Stimulated activated memory B cell treated with anti-CD40 and anti-IgM and Interleukin-4, amounts not matched to agents 10 μg/mL and 1 μg/mL and 100 μg/mL, for 72 hours (primary cell): Measurements from ENCODE around the gene CTBP2.

Experiments
- ATAC-seq: fragments of 150-1000 bp; cut with Tn5 transposase; 2 replicates; pipeline ENCODE4 v1.10.0; 2021
- H3K27ac Mint-ChIP-seq: one replicate; pipeline ENCODE4 v1.8.0; 2022; ENCODE audit warnings: mild to moderate bottlenecking, mixed read lengths
- H3K27me3 Mint-ChIP-seq: one replicate; pipeline ENCODE4 v1.8.0; 2022; ENCODE audit warnings: mixed read lengths
- H3K36me3 Mint-ChIP-seq: one replicate; pipeline ENCODE4 v1.8.0; 2022; ENCODE audit warnings: mixed read lengths
- H3K4me1 Mint-ChIP-seq: one replicate; pipeline ENCODE4 v1.8.0; 2022; ENCODE audit warnings: mixed read lengths
- H3K4me3 Mint-ChIP-seq: one replicate; pipeline ENCODE4 v1.8.0; 2022; ENCODE audit warnings: mild to moderate bottlenecking, moderate library complexity, mixed read lengths
- H3K9me3 Mint-ChIP-seq: one replicate; pipeline ENCODE4 v1.8.0; 2022; ENCODE audit warnings: mixed read lengths

Gene CTBP2

GRCh38 chr10:124987788-124988187 is 172.6 kb downstream of the CTBP2 start:
- no peak for ATAC-seq
- Mint-ChIP-seq H3K9me3 (no peaks in the 10 kb centered on the region), H3K36me3 (peaks cover 55% of the 10 kb centered on the region), H3K4me3 (no peak overlapping the region), H3K27me3 (no peaks in the 10 kb centered on the region), H3K27ac (no peak overlapping the region), H3K4me1 (peaks cover 8% of the 10 kb centered on the region)

DNA sequence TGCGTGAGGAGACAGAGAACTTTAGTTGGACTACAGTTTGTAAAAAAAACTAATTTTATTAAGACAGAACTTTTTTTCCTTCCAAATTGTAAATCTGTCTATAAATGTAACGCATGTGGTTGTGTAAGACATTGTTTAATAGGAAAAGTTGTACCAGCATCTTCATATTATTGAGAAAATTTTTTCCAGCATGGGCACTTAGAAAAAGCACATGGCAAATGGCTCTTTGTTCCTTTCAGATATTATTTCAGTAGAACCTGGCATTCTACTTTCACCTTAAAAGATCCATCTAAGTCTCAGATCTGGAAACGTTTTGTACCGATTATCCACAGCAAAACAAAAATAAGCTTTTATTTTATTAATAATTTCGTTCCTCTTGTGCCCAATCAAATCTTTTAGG is 175.2 kb downstream of the CTBP2 start:
- no peaks in the 10 kb centered on the region for H3K27me3 Mint-ChIP-seq
- no peak overlapping the region for H3K27ac Mint-ChIP-seq
- H3K4me3 Mint-ChIP-seq = no peak overlapping the region
- H3K9me3 Mint-ChIP-seq = no peaks in the 10 kb centered on the region
- H3K4me1 Mint-ChIP-seq = peaks cover 8% of the 10 kb centered on the region
- no peak for ATAC-seq
- H3K36me3 Mint-ChIP-seq = peaks cover 68% of the 10 kb centered on the region

- H3K9me3 Mint-ChIP-seq = no peaks in the 10 kb centered on the region
- H3K36me3 Mint-ChIP-seq = peaks cover 70% of the 10 kb centered on the region
- H3K4me3 Mint-ChIP-seq = no peak overlapping the region
- ATAC-seq = no peak
- H3K27ac Mint-ChIP-seq = no peak overlapping the region
- no peaks in the 10 kb centered on the region for H3K27me3 Mint-ChIP-seq
- peaks cover 5% of the 10 kb centered on the region for H3K4me1 Mint-ChIP-seq
Measured at GRCh38 chr10:124984376-124984775, 176.0 kb downstream of the CTBP2 start.

DNA sequence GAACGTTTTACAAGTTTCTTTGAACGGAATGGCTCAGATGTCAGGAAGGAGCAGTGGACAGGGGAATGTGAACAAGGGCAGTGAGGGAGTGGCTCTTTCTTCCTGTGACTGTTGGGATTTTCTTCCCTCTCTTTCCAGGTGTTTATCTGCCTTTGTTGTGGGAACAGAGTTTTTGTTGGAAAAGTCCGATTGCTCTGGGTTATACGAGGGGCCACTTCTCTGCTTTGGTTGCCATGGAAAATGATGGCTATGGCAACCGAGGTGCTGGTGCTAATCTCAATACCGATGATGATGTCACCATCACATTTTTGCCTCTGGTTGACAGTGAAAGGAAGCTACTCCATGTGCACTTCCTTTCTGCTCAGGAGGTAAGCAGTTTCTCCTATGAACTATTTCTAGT is 177.0 kb downstream of the CTBP2 start:
- Mint-ChIP-seq H3K4me1 (no peaks in the 10 kb centered on the region), H3K4me3 (no peak overlapping the region), H3K27me3 (no peaks in the 10 kb centered on the region), H3K36me3 (peaks cover 72% of the 10 kb centered on the region), H3K27ac (peak overlapping the region; percentile 2), H3K9me3 (no peaks in the 10 kb centered on the region)
- ATAC-seq = no peak

GRCh38 chr10:124978376-124978725 is 182.0 kb downstream of the CTBP2 start:
- peaks cover 63% of the 10 kb centered on the region for H3K36me3 Mint-ChIP-seq

GRCh38 chr10:124977648-124978375 is 182.6 kb downstream of the CTBP2 start:
- no peak overlapping the region for H3K4me3 Mint-ChIP-seq

More at GRCh38 chr10:124978376-124978725, 182.0 kb downstream of the CTBP2 start:
- ATAC-seq = no peak
- no peaks in the 10 kb centered on the region for H3K27me3 Mint-ChIP-seq
- H3K4me1 Mint-ChIP-seq = peaks cover 7% of the 10 kb centered on the region
- H3K27ac Mint-ChIP-seq = no peak overlapping the region
- no peak overlapping the region for H3K4me3 Mint-ChIP-seq
- no peaks in the 10 kb centered on the region for H3K9me3 Mint-ChIP-seq

GRCh38 chr10:124977161-124977560 is 183.2 kb downstream of the CTBP2 start:
- no peak for ATAC-seq
- Mint-ChIP-seq H3K27me3 (no peaks in the 10 kb centered on the region), H3K4me3 (no peak overlapping the region), H3K4me1 (peaks cover 7% of the 10 kb centered on the region), H3K27ac (no peak overlapping the region), H3K36me3 (peaks cover 55% of the 10 kb centered on the region), H3K9me3 (no peaks in the 10 kb centered on the region)

More at GRCh38 chr10:124977648-124978375, 182.6 kb downstream of the CTBP2 start:
- Mint-ChIP-seq H3K4me1 (peaks cover 7% of the 10 kb centered on the region), H3K27me3 (no peaks in the 10 kb centered on the region), H3K36me3 (peaks cover 57% of the 10 kb centered on the region), H3K27ac (no peak overlapping the region), H3K9me3 (no peaks in the 10 kb centered on the region)
- no peak for ATAC-seq

- no peak for ATAC-seq
- Mint-ChIP-seq H3K27ac (peak overlapping the region; percentile 6), H3K36me3 (peaks cover 46% of the 10 kb centered on the region), H3K9me3 (no peaks in the 10 kb centered on the region), H3K4me1 (peaks cover 7% of the 10 kb centered on the region), H3K27me3 (no peaks in the 10 kb centered on the region), H3K4me3 (no peak overlapping the region)
Measured at GRCh38 chr10:124975977-124976514, 184.3 kb downstream of the CTBP2 start.

- H3K9me3 Mint-ChIP-seq = no peaks in the 10 kb centered on the region
- no peak overlapping the region for H3K27ac Mint-ChIP-seq
- peaks cover 22% of the 10 kb centered on the region for H3K4me1 Mint-ChIP-seq
- H3K27me3 Mint-ChIP-seq = no peaks in the 10 kb centered on the region
- ATAC-seq = no peak
- no peak overlapping the region for H3K4me3 Mint-ChIP-seq
- H3K36me3 Mint-ChIP-seq = peaks cover 42% of the 10 kb centered on the region
Measured at GRCh38 chr10:124974131-124974530, 186.2 kb downstream of the CTBP2 start.

- H3K4me1 Mint-ChIP-seq = peaks cover 25% of the 10 kb centered on the region
- H3K36me3 Mint-ChIP-seq = peaks cover 46% of the 10 kb centered on the region
- no peak overlapping the region for H3K27ac Mint-ChIP-seq
- no peak for ATAC-seq
- no peaks in the 10 kb centered on the region for H3K9me3 Mint-ChIP-seq
- no peak overlapping the region for H3K4me3 Mint-ChIP-seq
- H3K27me3 Mint-ChIP-seq = no peaks in the 10 kb centered on the region
Measured at GRCh38 chr10:124972637-124973036, 187.7 kb downstream of the CTBP2 start.

- Mint-ChIP-seq H3K4me1 (peaks cover 32% of the 10 kb centered on the region), H3K4me3 (no peak overlapping the region), H3K36me3 (peaks cover 49% of the 10 kb centered on the region), H3K27me3 (no peaks in the 10 kb centered on the region), H3K9me3 (no peaks in the 10 kb centered on the region), H3K27ac (no peak overlapping the region)
- no peak for ATAC-seq
Measured at GRCh38 chr10:124971276-124971675, 189.1 kb downstream of the CTBP2 start.

DNA sequence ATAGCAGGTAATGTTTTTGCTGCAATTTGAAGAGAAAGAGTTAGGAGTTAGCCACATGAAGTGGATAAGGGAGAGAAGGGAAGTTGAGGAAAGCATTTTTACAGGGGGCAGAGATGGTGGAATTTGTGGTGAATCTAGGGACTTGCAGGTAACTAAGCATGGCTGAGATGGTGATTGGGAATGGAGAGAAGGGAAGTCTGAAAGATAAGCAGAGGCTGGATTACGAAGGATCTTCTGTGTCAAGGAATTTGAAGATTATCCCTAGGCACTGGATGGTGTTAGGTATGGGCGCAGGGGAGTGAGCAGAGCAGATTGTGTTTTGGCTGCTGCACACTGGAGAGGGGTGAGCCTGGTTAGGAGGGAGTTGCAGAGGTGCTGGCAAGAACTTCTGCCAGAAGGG is 193.1 kb downstream of the CTBP2 start:
- Mint-ChIP-seq H3K9me3 (no peaks in the 10 kb centered on the region), H3K36me3 (peaks cover 43% of the 10 kb centered on the region), H3K4me3 (no peak overlapping the region), H3K27ac (no peak overlapping the region), H3K4me1 (peaks cover 37% of the 10 kb centered on the region), H3K27me3 (no peaks in the 10 kb centered on the region)
- ATAC-seq = no peak

- H3K27me3 Mint-ChIP-seq = no peaks in the 10 kb centered on the region
- H3K4me3 Mint-ChIP-seq = no peak overlapping the region
- H3K4me1 Mint-ChIP-seq = peaks cover 37% of the 10 kb centered on the region
- no peaks in the 10 kb centered on the region for H3K9me3 Mint-ChIP-seq
- no peak overlapping the region for H3K27ac Mint-ChIP-seq
- ATAC-seq = no peak
- H3K36me3 Mint-ChIP-seq = peaks cover 43% of the 10 kb centered on the region
Measured at GRCh38 chr10:124966008-124966407, 194.4 kb downstream of the CTBP2 start.

DNA sequence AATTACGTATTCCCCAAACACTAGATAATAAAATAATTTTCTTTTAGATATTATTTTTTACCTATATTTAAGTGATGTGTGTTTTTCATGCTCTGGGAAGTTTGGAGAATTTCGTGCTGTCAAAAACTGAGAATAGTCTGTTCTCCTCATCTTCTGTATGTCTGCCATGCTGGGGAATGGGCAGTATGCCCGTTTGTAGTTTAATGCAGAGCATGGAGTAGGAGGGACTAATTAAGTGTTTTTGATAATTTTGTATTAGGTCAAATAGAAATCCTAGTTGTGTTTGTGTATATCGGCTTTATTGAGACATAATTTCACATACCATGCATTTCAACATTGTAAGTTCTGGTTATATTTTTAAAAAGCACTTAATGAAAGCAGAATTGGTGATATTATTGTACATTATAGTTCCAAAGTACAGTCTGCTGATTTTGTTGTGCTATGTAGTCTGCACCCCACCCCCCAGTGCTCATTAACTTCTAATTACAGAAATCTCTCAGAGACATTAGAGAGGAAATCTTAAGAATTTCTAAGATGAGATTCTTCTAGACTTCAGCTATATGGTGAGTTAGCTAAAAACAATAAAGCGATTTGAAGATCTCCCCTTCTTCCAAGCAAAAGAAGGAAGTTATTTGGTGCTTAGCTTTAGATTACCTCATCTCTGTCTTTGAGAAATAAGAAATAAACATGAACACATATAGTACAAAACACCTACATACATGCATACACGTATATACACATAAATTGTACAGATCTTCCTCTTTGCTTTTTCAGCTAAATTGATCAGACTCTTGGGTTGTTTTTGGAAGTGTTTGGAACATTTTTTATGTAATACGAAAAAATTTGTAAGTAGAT is 196.3 kb downstream of the CTBP2 start:
- Mint-ChIP-seq H3K27me3 (no peaks in the 10 kb centered on the region), H3K9me3 (no peaks in the 10 kb centered on the region), H3K36me3 (peaks cover 35% of the 10 kb centered on the region), H3K27ac (no peak overlapping the region), H3K4me3 (no peak overlapping the region), H3K4me1 (peaks cover 32% of the 10 kb centered on the region)
- no peak for ATAC-seq

DNA sequence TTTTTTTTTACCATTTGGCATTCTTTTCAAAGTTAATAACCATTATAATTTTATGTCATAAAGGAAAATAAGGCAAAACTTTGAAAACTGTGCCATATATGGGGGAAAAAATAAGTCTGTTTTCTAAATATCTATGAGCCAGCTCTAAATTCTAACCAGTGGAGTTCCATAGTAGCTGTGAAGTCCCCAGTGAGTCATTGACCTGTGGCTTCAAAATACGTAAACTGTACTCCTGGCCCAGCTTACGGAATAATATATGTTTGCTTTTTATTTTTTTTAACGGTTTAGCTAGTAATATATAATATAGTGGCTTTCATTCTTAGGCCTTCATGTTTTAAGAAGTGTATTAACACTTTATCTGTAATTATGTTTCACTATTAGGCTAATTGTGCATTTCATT is 197.9 kb downstream of the CTBP2 start:
- no peaks in the 10 kb centered on the region for H3K9me3 Mint-ChIP-seq
- H3K36me3 Mint-ChIP-seq = peaks cover 24% of the 10 kb centered on the region
- H3K27ac Mint-ChIP-seq = no peak overlapping the region
- no peak for ATAC-seq
- H3K4me1 Mint-ChIP-seq = peaks cover 36% of the 10 kb centered on the region
- H3K4me3 Mint-ChIP-seq = no peak overlapping the region
- H3K27me3 Mint-ChIP-seq = no peaks in the 10 kb centered on the region

GRCh38 chr10:124961248-124961570 is 199.2 kb downstream of the CTBP2 start:
- no peak for ATAC-seq
- Mint-ChIP-seq H3K4me3 (no peak overlapping the region), H3K4me1 (peaks cover 40% of the 10 kb centered on the region), H3K36me3 (peaks cover 14% of the 10 kb centered on the region), H3K9me3 (no peaks in the 10 kb centered on the region), H3K27ac (no peak overlapping the region), H3K27me3 (no peaks in the 10 kb centered on the region)
